ENCODE measurements around the gene SETBP1. TPM values are rescaled to one million over a fixed set of nuclear protein-coding genes. Genes with fewer than 3 reads are reported as not detected.

Gene SETBP1
- total and polyA plus RNA-seq, 2 of the 8 experiments (the other 6 are each of a cell fraction or from before 2014, with no cell fraction given): 2.0 to 6.5 TPM

DNA sequence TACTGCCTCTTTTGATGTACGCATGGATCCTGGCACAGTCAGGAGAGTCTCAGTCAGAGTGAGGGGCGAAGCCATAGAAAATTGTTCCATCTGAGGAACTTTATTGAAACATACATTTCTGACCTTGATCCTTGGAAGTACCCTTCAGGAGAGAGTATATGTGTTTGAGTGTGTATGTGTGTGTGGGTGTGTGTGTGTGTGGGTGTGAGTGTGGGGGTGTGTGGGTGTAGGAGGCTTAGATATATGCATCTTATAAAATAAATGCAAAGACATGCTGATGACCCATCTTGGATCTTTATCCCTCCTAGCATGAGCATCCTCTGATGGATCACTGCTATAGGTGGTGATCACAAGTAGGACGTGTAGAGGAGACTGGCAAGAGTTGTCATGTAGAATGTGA is 93.5 kb downstream of the SETBP1 start (continued):
- TF ChIP-seq, protein P1, sequence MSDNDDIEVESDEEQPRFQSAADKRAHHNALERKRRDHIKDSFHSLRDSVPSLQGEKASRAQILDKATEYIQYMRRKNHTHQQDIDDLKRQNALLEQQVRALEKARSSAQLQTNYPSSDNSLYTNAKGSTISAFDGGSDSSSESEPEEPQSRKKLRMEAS (IDR thresholded peaks at IDR 0.05): no peak
- TF ChIP-seq RBBP5 (IDR thresholded peaks at IDR 0.05; ENCODE audit: borderline replicate concordance, low read depth, low read length): no peak
- no peak for TF ChIP-seq EZH2 (IDR thresholded peaks at IDR 0.05; ENCODE audit: low read depth, low read length, severe bottlenecking)
- TF ChIP-seq BRCA1 (IDR thresholded peaks at IDR 0.05; ENCODE audit: low read depth, low read length): no peak
- TF ChIP-seq, protein P2, sequence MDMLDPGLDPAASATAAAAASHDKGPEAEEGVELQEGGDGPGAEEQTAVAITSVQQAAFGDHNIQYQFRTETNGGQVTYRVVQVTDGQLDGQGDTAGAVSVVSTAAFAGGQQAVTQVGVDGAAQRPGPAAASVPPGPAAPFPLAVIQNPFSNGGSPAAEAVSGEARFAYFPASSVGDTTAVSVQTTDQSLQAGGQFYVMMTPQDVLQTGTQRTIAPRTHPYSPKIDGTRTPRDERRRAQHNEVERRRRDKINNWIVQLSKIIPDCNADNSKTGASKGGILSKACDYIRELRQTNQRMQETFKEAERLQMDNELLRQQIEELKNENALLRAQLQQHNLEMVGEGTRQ (IDR thresholded peaks at IDR 0.05; ENCODE audit: low read length): no peak
- TF ChIP-seq KDM1A (IDR thresholded peaks at IDR 0.05; ENCODE audit: borderline replicate concordance, low read length): no peak

All from H1 (cell line).